ENCODE results near the gene SMPD1. TPM values are rescaled to one million over a fixed set of nuclear protein-coding genes. Genes with fewer than 3 reads are reported as not detected.

SMPD1 gene
- total RNA-seq, 4 donors from 2014 or later: 11.6 to 21.4 (median 14.3) TPM

DNA sequence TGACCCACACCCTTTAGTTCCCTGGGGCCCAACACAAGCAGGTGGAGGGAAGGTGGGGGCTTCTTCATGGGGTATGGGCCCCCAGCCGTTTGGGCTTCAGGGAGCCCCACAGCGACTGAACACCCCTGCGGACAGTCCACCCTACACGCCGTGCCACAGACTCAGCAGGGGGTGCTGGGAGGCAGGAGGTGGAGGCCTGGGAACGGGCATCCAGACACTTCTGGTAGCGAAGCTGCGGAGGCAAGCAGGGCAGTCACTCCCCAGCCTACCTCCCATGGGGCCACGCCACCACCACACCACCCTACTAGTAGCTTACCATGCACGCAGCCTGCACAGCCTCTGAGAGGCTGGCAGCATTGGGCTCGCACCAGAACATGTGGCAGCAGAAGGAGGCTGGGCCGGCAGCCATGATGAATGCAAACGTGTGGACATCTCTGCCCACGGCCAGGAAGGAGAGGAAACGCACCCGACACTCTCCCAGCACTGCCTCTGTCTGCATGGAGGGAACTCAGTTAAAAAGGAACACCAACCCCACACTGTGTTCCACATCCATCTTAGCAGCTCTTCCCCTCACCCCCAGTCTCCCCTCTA lies 5.3 kb downstream of the SMPD1 start:
- Histone ChIP-seq H3K27me3 (no peaks in the 10 kb centered on the region), H3K27ac (no peak overlapping the region), H3K9me3 (no peaks in the 10 kb centered on the region), H3K36me3 (peaks cover 0 to 51% (median 4%) of the 10 kb centered on the region in 3 donors), H3K4me3 (no peak overlapping the region), H3K4me1 (peaks cover 11 to 50% (median 12%) of the 10 kb centered on the region in 3 donors)
- DNase-seq: no peak
- intact Hi-C loops (cut with DNase I): no loop called here
- WGBS, 2 donors: 86% methylated on average over 7 of the region's 16 CpGs; no CpG with 5 or more reads in 1 of the 2 donors
- no peak for TF ChIP-seq POLR2A (IDR thresholded peaks at IDR 0.05)
- TF ChIP-seq, protein P1, sequence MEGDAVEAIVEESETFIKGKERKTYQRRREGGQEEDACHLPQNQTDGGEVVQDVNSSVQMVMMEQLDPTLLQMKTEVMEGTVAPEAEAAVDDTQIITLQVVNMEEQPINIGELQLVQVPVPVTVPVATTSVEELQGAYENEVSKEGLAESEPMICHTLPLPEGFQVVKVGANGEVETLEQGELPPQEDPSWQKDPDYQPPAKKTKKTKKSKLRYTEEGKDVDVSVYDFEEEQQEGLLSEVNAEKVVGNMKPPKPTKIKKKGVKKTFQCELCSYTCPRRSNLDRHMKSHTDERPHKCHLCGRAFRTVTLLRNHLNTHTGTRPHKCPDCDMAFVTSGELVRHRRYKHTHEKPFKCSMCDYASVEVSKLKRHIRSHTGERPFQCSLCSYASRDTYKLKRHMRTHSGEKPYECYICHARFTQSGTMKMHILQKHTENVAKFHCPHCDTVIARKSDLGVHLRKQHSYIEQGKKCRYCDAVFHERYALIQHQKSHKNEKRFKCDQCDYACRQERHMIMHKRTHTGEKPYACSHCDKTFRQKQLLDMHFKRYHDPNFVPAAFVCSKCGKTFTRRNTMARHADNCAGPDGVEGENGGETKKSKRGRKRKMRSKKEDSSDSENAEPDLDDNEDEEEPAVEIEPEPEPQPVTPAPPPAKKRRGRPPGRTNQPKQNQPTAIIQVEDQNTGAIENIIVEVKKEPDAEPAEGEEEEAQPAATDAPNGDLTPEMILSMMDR (IDR thresholded peaks at IDR 0.05): no peak

DNA sequence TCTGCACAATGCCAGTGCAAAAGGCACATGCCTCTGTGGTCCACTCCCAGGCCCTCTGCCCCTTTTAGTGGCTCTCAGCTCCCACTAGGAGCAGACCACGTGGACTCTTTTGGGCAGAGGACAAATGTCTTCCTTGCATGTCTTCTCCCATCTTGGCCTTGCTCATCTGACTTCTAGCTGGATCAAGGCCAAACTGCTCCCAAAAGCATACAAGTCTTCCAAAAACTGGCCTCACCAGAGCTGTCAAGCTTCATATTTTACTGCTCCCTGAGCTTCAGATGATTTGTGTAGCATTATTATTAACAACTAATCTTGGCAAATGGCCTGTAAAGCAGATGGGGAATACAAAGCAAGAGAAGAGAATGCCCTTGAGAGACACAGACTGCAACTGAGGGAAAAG lies 6.9 kb downstream of the SMPD1 start:
- intact Hi-C loops (cut with DNase I): no loop called here
- no peak overlapping the region for H3K27ac ChIP-seq
- H3K36me3 ChIP-seq: peaks cover 0 to 59% (median 4%) of the 10 kb centered on the region in 3 donors

DNA sequence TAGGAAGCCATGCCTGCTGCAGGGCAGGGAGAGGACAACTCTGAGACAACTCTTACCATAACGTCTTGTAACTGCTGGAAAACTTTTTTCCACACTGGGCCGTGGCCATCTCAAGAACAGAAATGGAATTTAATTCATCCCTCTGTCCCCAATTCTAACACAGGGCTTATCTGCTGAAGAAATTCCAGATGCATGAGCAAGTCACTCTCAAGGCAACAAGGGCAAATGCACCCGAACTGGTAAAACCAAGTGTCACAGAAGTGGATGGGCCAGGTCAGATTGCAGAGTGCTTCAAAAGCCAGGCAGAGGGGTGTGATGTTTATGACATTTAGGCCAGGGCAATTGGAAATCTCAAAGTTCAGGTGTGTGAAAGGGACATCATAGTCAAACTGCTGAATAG lies 7.4 kb downstream of the SMPD1 start:
- WGBS, 2 donors: 47 to 52% methylated on average over 2 to 3 of the region's 3 CpGs
- DNase-seq: no peak
- no peak overlapping the region for H3K4me3 ChIP-seq

More for the DNA sequence above, 6.9 kb downstream of the SMPD1 start:
- no peak for TF ChIP-seq POLR2A (IDR thresholded peaks at IDR 0.05)
- Histone ChIP-seq H3K27me3 (no peaks in the 10 kb centered on the region), H3K4me1 (peaks cover 0 to 41% (median 0%) of the 10 kb centered on the region in 3 donors), H3K4me3 (no peak overlapping the region), H3K9me3 (no peaks in the 10 kb centered on the region)
- DNase-seq: no peak
- WGBS, 2 donors: 17 to 30% methylated on average over 1 of the region's 1 CpG

DNA sequence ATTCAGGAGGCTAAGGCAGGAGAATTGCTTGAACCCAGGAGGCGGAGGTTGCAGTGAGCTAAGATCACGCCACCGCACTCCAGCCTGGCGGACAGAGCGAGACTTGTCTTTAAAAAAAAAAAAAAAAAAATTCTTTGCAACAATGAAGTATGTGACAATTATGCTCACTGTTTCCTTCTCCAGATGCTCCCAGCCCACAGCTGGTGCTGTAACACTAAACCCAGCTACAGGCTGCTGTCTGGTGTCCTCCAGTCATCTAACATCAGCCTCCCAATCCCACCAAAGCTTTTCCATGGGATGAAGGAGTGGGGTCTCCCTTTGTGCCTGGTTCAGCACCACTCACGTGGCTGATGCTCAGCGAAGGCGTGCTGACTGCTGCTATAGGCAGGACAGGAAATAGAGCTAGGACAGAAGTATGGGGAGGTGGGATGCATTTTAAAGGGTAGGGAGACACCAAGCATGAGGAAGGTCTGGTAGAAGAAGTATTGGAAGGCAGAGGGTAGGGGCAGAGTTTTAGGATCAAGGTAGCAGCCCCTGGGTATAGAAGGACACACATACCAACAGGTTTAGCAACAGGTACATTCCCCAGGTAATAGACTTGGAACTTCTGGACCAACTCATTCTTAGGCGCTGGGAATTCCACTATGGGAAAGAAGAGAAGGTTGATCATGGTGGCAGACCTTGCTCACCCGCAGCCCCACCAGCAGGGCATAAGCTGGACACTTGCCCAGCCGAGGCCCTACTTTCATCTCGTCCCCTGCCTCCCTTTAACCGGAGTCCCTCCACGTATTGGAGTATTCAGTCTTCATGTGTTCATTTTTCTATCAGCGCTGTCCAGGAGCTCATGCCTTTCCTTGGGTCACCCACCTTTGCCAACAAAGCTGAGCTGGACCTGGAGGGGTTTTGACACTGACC lies 10.4 kb downstream of the SMPD1 start:
- intact Hi-C loops (cut with DNase I): no loop called here
- peaks cover 0 to 47% (median 0%) of the 10 kb centered on the region in 3 donors for H3K36me3 ChIP-seq
- H3K4me1 ChIP-seq: peaks cover 0 to 37% (median 0%) of the 10 kb centered on the region in 3 donors
- 91 to 97% methylated on average over 14 of the region's 15 CpGs for WGBS, 2 donors
- DNase-seq: no peak
- TF ChIP-seq, protein P1 (IDR thresholded peaks at IDR 0.05): no peak
- TF ChIP-seq POLR2A (IDR thresholded peaks at IDR 0.05): no peak
- H3K27me3 ChIP-seq: no peaks in the 10 kb centered on the region
- H3K27ac ChIP-seq: no peak overlapping the region
- no peak overlapping the region for H3K4me3 ChIP-seq
- no peaks in the 10 kb centered on the region for H3K9me3 ChIP-seq

More for the DNA sequence above, 7.4 kb downstream of the SMPD1 start:
- no peak overlapping the region for H3K27ac ChIP-seq
- no peaks in the 10 kb centered on the region for H3K9me3 ChIP-seq
- intact Hi-C loops (cut with DNase I): no loop called here
- H3K4me1 ChIP-seq: peaks cover 0 to 39% (median 0%) of the 10 kb centered on the region in 3 donors
- peaks cover 0 to 63% (median 4%) of the 10 kb centered on the region in 3 donors for H3K36me3 ChIP-seq
- no peaks in the 10 kb centered on the region for H3K27me3 ChIP-seq
- TF ChIP-seq POLR2A (IDR thresholded peaks at IDR 0.05): no peak

DNA sequence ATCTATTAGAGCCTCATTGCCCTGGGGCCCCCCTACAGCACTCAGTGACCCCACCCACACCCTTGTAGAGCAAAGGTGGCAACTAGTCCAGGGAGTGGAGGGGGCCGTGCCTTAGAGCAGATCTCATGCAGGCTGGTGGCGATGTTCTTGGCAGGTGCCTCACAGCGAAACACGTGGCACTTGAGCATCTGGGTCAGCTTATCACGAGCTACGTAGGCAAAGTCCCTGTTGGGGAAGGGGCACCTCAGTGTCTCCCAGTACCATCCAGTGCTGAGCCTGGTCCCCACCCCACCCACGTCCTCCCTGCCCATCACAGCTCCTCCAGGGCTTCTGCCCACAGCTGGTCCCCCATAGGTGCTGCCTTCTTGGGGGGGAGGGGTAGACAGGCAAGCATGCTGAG lies 11.2 kb downstream of the SMPD1 start:
- TF ChIP-seq, protein P1 (IDR thresholded peaks at IDR 0.05): no peak
- H3K9me3 ChIP-seq: no peaks in the 10 kb centered on the region
- H3K4me3 ChIP-seq: no peak overlapping the region
- WGBS, 2 donors: 96% methylated on average over 5 of the region's 7 CpGs; no CpG with 5 or more reads in 1 of the 2 donors
- no peak overlapping the region for H3K27ac ChIP-seq
- intact Hi-C loops (cut with DNase I): no loop called here
- no peak for DNase-seq
- H3K27me3 ChIP-seq: no peaks in the 10 kb centered on the region
- peaks cover 0 to 47% (median 0%) of the 10 kb centered on the region in 3 donors for H3K36me3 ChIP-seq
- H3K4me1 ChIP-seq: peaks cover 0 to 37% (median 0%) of the 10 kb centered on the region in 3 donors

DNA sequence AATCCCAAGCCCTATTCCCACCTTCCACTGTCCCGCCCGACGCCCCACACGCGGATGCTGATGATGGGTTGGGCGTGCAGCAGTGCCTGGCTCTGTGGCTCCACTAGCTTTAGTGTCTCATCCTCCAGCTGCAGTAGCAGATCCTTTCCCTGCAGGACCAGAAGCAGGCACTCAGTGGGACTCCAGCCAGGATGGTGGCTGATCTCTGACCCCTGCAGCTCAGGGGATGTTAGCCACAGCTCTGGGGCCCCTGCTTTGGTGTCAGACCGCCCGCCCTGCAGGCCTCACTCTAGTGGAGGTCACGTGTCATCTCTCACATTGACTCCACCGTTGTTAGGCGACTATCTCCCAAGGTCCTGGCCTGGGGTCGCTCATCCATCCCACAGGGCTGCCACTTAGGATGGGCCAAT lies 11.8 kb downstream of the SMPD1 start:
- TF ChIP-seq, protein P1 (IDR thresholded peaks at IDR 0.05): no peak
- TF ChIP-seq POLR2A (IDR thresholded peaks at IDR 0.05): no peak
- DNase-seq: no peak
- Histone ChIP-seq H3K27ac (peak overlapping the region in 2 of 4 donors; percentile 42 to 44), H3K9me3 (no peaks in the 10 kb centered on the region), H3K27me3 (no peaks in the 10 kb centered on the region), H3K4me3 (no peak overlapping the region), H3K4me1 (peaks cover 0 to 33% (median 0%) of the 10 kb centered on the region in 3 donors), H3K36me3 (peaks cover 0 to 47% (median 0%) of the 10 kb centered on the region in 3 donors)
- WGBS, 2 donors: 65% methylated on average over 4 to 8 of the region's 12 CpGs
- intact Hi-C loops (cut with DNase I): no loop called here
